ENCODE data around the gene GLB1L3.

- TF ChIP-seq POLR2A (IDR thresholded peaks at IDR 0.05) (no peak), CTCF (IDR thresholded peaks at IDR 0.05) (no peak)
Measured at GRCh38 chr11:134349802-134350355, 73.7 kb downstream of the GLB1L3 start.
